Kidney (tissue), 14 donors: ENCODE measurements around the gene CTXND1. TPM values are rescaled to one million over a fixed set of nuclear protein-coding genes. Genes with fewer than 3 reads are reported as not detected.
A peak's percentile ranks its signal among the peaks of the same experiment; 100 is the strongest.

Experiments used
- DNase-seq, 5 donors: peaks; one replicate each; pipeline ENCODE4 v3.0.0-alpha.2; 2013 to 2020
- FAIRE-seq: peaks from 2 replicates; lab custom pipeline; 2012; peaks lifted over from hg19 to GRCh38; lab: Jason Lieb, UNC
- H3K27ac ChIP-seq, 2 donors: one replicate each; pipeline ENCODE4 v1.7.0; 2013; ENCODE audit warnings: low read depth in 2 of 2, low read length in 2 of 2, inconsistent platforms in 1 of 2
- H3K27me3 ChIP-seq: one replicate; pipeline ENCODE4 v1.7.1; 2013; ENCODE audit warnings: low read length, inconsistent platforms; ENCODE audit not compliant: control insufficient read depth, insufficient read depth
- H3K36me3 ChIP-seq, 3 donors: one replicate each; pipeline versions ENCODE4 v1.7.0 to v1.7.1; 2013; ENCODE audit warnings: low read length in 3 of 3, control low read depth in 1 of 3, inconsistent platforms in 1 of 3; ENCODE audit not compliant: insufficient read depth in 3 of 3, control insufficient read depth in 2 of 3
- H3K4me1 ChIP-seq, 3 donors: one replicate each; pipeline versions ENCODE4 v1.7.0 to v1.7.1; 2013; ENCODE audit warnings: low read length in 3 of 3, inconsistent platforms in 1 of 3, low read depth in 1 of 3; ENCODE audit not compliant: control insufficient read depth in 2 of 3, insufficient read depth in 2 of 3
- H3K4me3 ChIP-seq, 3 donors: one replicate each; pipeline versions ENCODE4 v1.7.0 to v1.8.1; 2013; ENCODE audit warnings: low read length in 3 of 3, control low read depth in 1 of 3, inconsistent platforms in 1 of 3
- H3K9ac ChIP-seq, 3 donors: one replicate each; pipeline versions ENCODE4 v1.7.0 to v1.7.1; 2013; ENCODE audit warnings: low read length in 3 of 3, control low read depth in 1 of 3, inconsistent platforms in 1 of 3
- H3K9me3 ChIP-seq, 3 donors: one replicate each; pipeline versions ENCODE4 v1.7.0 to v1.7.1; 2013; ENCODE audit warnings: low read length in 3 of 3, control low read depth in 1 of 3, inconsistent platforms in 1 of 3; ENCODE audit not compliant: control insufficient read depth in 2 of 3, insufficient read depth in 1 of 3
- CTCF ChIP-seq: IDR thresholded peaks from 3 replicates; pipeline ENCODE4 v1.5.1; 2012; ENCODE audit warnings: mild to moderate bottlenecking, moderate library complexity, borderline replicate concordance; ENCODE audit not compliant: insufficient read depth; ENCODE audit errors: extremely low read depth
- intact Hi-C: fragments of 100-400 bp; cut with DNase I; formaldehyde crosslinking; loops from one replicate; pipeline ENCODE4 v1.11.1; 2022
- polyA plus RNA-seq: library from polyadenylated mRNA; stranded (reverse); fragments of 350-450 nt; fragmentation: Illumina TruSeq; extraction: RNeasy Lipid Tissue Mini Kit (QIAGEN cat#74804); gene quantifications from one replicate; pipeline ENCODE4 v1.2.3, GENCODE V29; 2014; ENCODE audit warnings: low read depth, low replicate concordance; ENCODE audit not compliant: insufficient read depth
- total RNA-seq: library from RNA; stranded (reverse); fragmentation: NEBNext Ultra II Directional; extraction: Animal tissue kit (Norgen Biotek cat#: 25700); gene quantifications from one replicate; pipeline ENCODE4 v1.2.1, GENCODE V29; 2021
- donor health status: control.
- donor health status: control.
- donor health status: control.
- donor health status: control.
- donor health status: control.
- donor health status: DM: yes; HTN: yes; CAD: no.
- donor health status: Normal renal cell carcinoma (clear cell type).

CTXND1 gene
- total and polyA plus RNA-seq, 2 donors from 2014 or later = 2.2 to 2.8 TPM

DNA sequence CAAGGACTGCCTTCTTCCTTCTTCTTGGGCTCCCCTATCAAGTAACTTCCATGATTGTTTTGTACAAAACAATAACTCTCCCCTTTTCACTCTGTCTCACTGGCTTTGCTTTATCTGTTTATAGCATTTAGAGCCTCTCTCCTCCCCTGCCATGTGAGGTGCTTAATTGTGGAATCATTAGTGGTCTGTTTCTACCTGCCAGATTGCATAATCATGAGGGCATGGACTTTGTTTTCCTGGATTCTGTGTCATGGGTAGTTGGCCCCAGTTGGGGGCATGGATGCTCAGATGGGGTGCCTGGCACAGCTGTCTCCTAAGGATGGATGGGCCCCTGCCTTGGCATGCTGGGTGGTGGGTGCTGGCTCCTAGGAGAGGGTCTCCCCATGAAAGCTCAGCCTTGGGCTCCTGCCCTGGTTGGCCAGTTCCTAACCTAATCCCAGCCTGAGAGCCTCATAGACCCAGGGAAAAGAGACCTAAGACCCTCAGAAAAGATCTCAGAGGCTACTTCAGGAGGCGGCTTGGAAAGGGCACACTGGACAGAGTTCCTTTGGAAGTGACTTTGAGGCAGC lies 8.0 kb upstream of the CTXND1 start:
- Histone ChIP-seq H3K9me3 (no peaks in the 10 kb centered on the region), H3K4me1 (no peaks in the 10 kb centered on the region), H3K9ac (no peak overlapping the region), H3K27me3 (peaks cover under 1% of the 10 kb centered on the region), H3K4me3 (no peak overlapping the region), H3K27ac (no peak overlapping the region), H3K36me3 (no peaks in the 10 kb centered on the region)
- intact Hi-C loops = no loop called here
- FAIRE-seq (no peak), DNase-seq (no peak)
- TF ChIP-seq CTCF = no peak

GRCh38 chr15:80251428-80252120 lies 439 bp downstream of the CTXND1 start:
- H3K4me3 ChIP-seq = peak overlapping the region; percentile 26 to 61 (median 57)
- DNase-seq = peak in 1 of 5 donors; percentile 35
- intact Hi-C loops = no loop called here
- peaks cover 0 to 6% (median 6%) of the 10 kb centered on the region in 3 donors for H3K4me1 ChIP-seq
- peaks cover 20% of the 10 kb centered on the region for H3K27me3 ChIP-seq
- H3K27ac ChIP-seq = no peak overlapping the region
- no peaks in the 10 kb centered on the region for H3K36me3 ChIP-seq
- FAIRE-seq = no peak
- H3K9me3 ChIP-seq = no peaks in the 10 kb centered on the region
- peak overlapping the region in 1 of 3 donors; percentile 2 for H3K9ac ChIP-seq
- no peak for TF ChIP-seq CTCF

GRCh38 chr15:80250614-80251427 lies 1.2 kb downstream of the CTXND1 start:
- TF ChIP-seq CTCF = no peak
- no peaks in the 10 kb centered on the region for H3K9me3 ChIP-seq
- peak overlapping the region in 2 of 3 donors; percentile 26 to 57 for H3K4me3 ChIP-seq
- intact Hi-C loops = no loop called here
- DNase-seq (no peak), FAIRE-seq (no peak)
- peak overlapping the region in 1 of 3 donors; percentile 2 for H3K9ac ChIP-seq
- peaks cover 0 to 8% (median 6%) of the 10 kb centered on the region in 3 donors for H3K4me1 ChIP-seq
- H3K36me3 ChIP-seq = no peaks in the 10 kb centered on the region
- H3K27me3 ChIP-seq = peaks cover 20% of the 10 kb centered on the region
- H3K27ac ChIP-seq = no peak overlapping the region
